B cell (primary cell): ENCODE data around the gene ARHGEF38. TPM values are rescaled to one million over a fixed set of nuclear protein-coding genes. Genes with fewer than 3 reads are reported as not detected.

ENCODE experiments used
- ATAC-seq: fragments of 200-7000 bp; cut with Tn5 transposase; one replicate; pipeline ENCODE4 v1.10.0; 2021; ENCODE audit warnings: low read depth, mild to moderate bottlenecking, moderate number of reproducible peaks, moderate library complexity
- CTCF ChIA-PET: fragments of 350-600 bp; sonication (Branson Sonifier 250); formaldehyde crosslinking; loops from one replicate; lab custom pipeline; 2021; ENCODE audit warnings: antibody characterized with exemption, inconsistent platforms; lab: Charles Lee
- POLR2A ChIA-PET: fragments of 350-600 bp; sonication (Branson Sonifier 250); formaldehyde crosslinking; loops from one replicate; lab custom pipeline; 2021; ENCODE audit warnings: antibody characterized with exemption; lab: Charles Lee
- DNase-seq: peaks from one replicate; pipeline ENCODE4 v3.0.0; 2013
- H2AFZ ChIP-seq: 2 replicates; pipeline ENCODE4 v1.6.1; 2012; ENCODE audit warnings: mild to moderate bottlenecking, low read depth, low read length; ENCODE audit not compliant: insufficient read depth, poor library complexity, severe bottlenecking
- H3K27ac ChIP-seq, 2 donors: 1 replicate in 1 of 2; 2 replicates in 1 of 2; pipeline ENCODE4 v1.5.1; 2012 to 2013; ENCODE audit warnings: low read length in 2 of 2, mild to moderate bottlenecking in 2 of 2, moderate library complexity in 1 of 2
- H3K27me3 ChIP-seq, 4 experiments: fragments of 200-600 bp in 1 of 4; sonication (generic) in 1 of 4; replicated peaks in 1 of 4; 1 replicate in 2 of 4; 2 replicates in 2 of 4; pipeline versions ENCODE4 v1.6.1 to v1.7.0; 2013 to 2016; ENCODE audit warnings: low read length in 3 of 4, mild to moderate bottlenecking in 2 of 4, mixed read lengths in 1 of 4, moderate library complexity in 1 of 4; ENCODE audit not compliant: insufficient read depth in 4 of 4, control insufficient read depth in 3 of 4; ENCODE audit errors: control extremely low read depth in 1 of 4
- H3K36me3 ChIP-seq, 2 experiments: replicated peaks in 1 of 2; 1 replicate in 1 of 2; 2 replicates in 1 of 2; pipeline versions ENCODE4 v1.6.1 to v1.7.1; 2013; ENCODE audit warnings: low read length in 1 of 2; ENCODE audit not compliant: insufficient read depth in 2 of 2, control insufficient read depth in 1 of 2; ENCODE audit errors: control extremely low read depth in 1 of 2, extremely low read depth in 1 of 2
- H3K4me1 ChIP-seq, 2 donors: fragments of 200-600 bp in 1 of 2; sonication (generic) in 1 of 2; 1 replicate in 1 of 2; 2 replicates in 1 of 2; pipeline versions ENCODE4 v1.5.1 to v1.6.1; 2013 to 2017; ENCODE audit warnings: low read length in 2 of 2; ENCODE audit not compliant: control insufficient read depth in 2 of 2, insufficient read depth in 2 of 2
- H3K4me2 ChIP-seq: replicated peaks from 2 replicates; pipeline ENCODE3; 2012; ENCODE audit warnings: mild to moderate bottlenecking, low read depth, low read length; ENCODE audit not compliant: poor library complexity, severe bottlenecking
- H3K4me3 ChIP-seq, 5 experiments: fragments of 200-600 bp in 1 of 5; sonication (generic) in 1 of 5; 1 replicate in 3 of 5; 2 replicates in 2 of 5; pipeline versions ENCODE4 v1.5.1 to v1.7.0; 2011 to 2016; ENCODE audit warnings: low read length in 4 of 5, mild to moderate bottlenecking in 4 of 5, low read depth in 2 of 5, control low read depth in 1 of 5, moderate library complexity in 1 of 5; ENCODE audit not compliant: insufficient read depth in 1 of 5; ENCODE audit errors: control extremely low read depth in 1 of 5, extremely low read depth in 1 of 5
- H3K79me2 ChIP-seq: fragments of 200-600 bp; sonication (generic); one replicate; pipeline ENCODE4 v1.6.0; 2016; ENCODE audit warnings: low read length; ENCODE audit not compliant: control insufficient read depth, insufficient read depth
- H3K9ac ChIP-seq: fragments of 200-600 bp; sonication (generic); 2 replicates; pipeline ENCODE4 v1.6.1; 2017; ENCODE audit warnings: mild to moderate bottlenecking, low read length, moderate library complexity
- H3K9me3 ChIP-seq, 3 donors: one replicate each; pipeline versions ENCODE4 v1.6.1 to v1.7.1; 2013; ENCODE audit warnings: low read length in 2 of 3; ENCODE audit not compliant: control insufficient read depth in 2 of 3, insufficient read depth in 1 of 3; ENCODE audit errors: control extremely low read depth in 1 of 3
- H4K20me1 ChIP-seq: 2 replicates; pipeline ENCODE4 v1.6.0; 2012; ENCODE audit warnings: mild to moderate bottlenecking, low read length; ENCODE audit not compliant: insufficient read depth, control insufficient read depth, poor library complexity, severe bottlenecking
- H3K27ac Mint-ChIP-seq: one replicate; pipeline ENCODE4 v1.8.0; 2021; ENCODE audit warnings: mixed read lengths
- H3K27me3 Mint-ChIP-seq: one replicate; pipeline ENCODE4 v1.8.0; 2021; ENCODE audit warnings: mixed read lengths
- H3K4me1 Mint-ChIP-seq: one replicate; pipeline ENCODE4 v1.8.0; 2021; ENCODE audit warnings: mixed read lengths
- H3K4me3 Mint-ChIP-seq: one replicate; pipeline ENCODE4 v1.8.0; 2021; ENCODE audit warnings: mixed read lengths
- H3K9me3 Mint-ChIP-seq: one replicate; pipeline ENCODE4 v1.8.0; 2022; ENCODE audit warnings: mixed read lengths; ENCODE audit not compliant: insufficient read depth
- EZH2 ChIP-seq: IDR thresholded peaks from 2 replicates; pipeline ENCODE4 v1.6.1; 2012; ENCODE audit warnings: borderline replicate concordance, low read depth, mild to moderate bottlenecking, moderate library complexity, low read length; ENCODE audit not compliant: insufficient read depth, poor library complexity, severe bottlenecking
- WGBS: methylation state at CpG from one replicate; pipeline ENCODE4 v1.1.5; 2013; ENCODE audit warnings: missing lambda C conversion rate; ENCODE audit not compliant: insufficient coverage; 5-methylcytosine and 5-hydroxymethylcytosine counted together
- intact Hi-C: fragments of 100-400 bp; cut with micrococcal nuclease; formaldehyde crosslinking; loops from one replicate; pipeline ENCODE4 v1.10.0; 2022
- polyA plus RNA-seq: library from polyadenylated mRNA; depleted of rRNA; stranded (reverse); fragments of >200 nt; gene quantifications from 2 replicates; pipeline ENCODE4 v1.2.3, GENCODE V29; 2012
- total RNA-seq, 2 donors: library from RNA; stranded (reverse); fragments of 120-200 nt in 1 of 2; gene quantifications; 1 replicate in 1 of 2; 2 replicates in 1 of 2; pipeline versions ENCODE4 v1.2.3 to v1.2.4, GENCODE V29; 2013 to 2022
- TF ChIP-seq, protein P1 (sequence below): fragments of 200-600 bp; IDR thresholded peaks from one replicate; pipeline ENCODE4 v1.8.0; 2022; ENCODE audit warnings: antibody characterized with exemption, mild to moderate bottlenecking

ARHGEF38 gene
- total and polyA plus RNA-seq, 2 donors (not counting 1 experiment from before 2014, with no cell fraction given): not detected

DNA sequence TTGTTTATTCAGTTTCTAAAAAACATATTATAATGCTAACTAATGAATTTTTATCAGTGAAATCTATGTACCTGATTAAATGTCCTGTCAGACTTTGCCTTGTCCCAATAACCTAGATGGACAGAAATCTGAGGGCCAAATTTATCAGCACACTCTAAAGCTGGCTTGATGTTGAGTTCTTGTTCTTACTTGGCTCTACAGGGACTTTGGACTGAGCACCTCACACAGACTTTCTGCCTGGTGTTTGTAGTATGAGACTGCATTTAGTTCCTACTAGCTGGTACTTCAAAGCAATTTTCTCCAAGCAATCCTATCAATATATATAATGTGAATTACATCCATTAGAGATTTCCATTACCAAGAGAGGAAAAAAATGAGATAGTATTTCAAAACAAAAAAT, 118.3 kb downstream of the ARHGEF38 start:
- H3K4me3 Mint-ChIP-seq: no peak overlapping the region
- intact Hi-C loops: no loop called here
- ATAC-seq: no peak
- CTCF ChIA-PET: no interaction called here
- peaks cover 19% of the 10 kb centered on the region for H3K27me3 Mint-ChIP-seq
- Histone ChIP-seq H3K4me2 (no peak overlapping the region), H2AFZ (no peak overlapping the region), H3K36me3 (no peaks in the 10 kb centered on the region), H3K27ac (no peak overlapping the region), H4K20me1 (no peaks in the 10 kb centered on the region), H3K4me3 (no peak overlapping the region), H3K27me3 (peaks cover 0 to 2% (median 0%) of the 10 kb centered on the region in 4 experiments), H3K79me2 (no peaks in the 10 kb centered on the region), H3K4me1 (no peaks in the 10 kb centered on the region), H3K9me3 (no peaks in the 10 kb centered on the region), H3K9ac (no peak overlapping the region)
- no peak for DNase-seq
- no peak for TF ChIP-seq EZH2
- TF ChIP-seq, protein P1, sequence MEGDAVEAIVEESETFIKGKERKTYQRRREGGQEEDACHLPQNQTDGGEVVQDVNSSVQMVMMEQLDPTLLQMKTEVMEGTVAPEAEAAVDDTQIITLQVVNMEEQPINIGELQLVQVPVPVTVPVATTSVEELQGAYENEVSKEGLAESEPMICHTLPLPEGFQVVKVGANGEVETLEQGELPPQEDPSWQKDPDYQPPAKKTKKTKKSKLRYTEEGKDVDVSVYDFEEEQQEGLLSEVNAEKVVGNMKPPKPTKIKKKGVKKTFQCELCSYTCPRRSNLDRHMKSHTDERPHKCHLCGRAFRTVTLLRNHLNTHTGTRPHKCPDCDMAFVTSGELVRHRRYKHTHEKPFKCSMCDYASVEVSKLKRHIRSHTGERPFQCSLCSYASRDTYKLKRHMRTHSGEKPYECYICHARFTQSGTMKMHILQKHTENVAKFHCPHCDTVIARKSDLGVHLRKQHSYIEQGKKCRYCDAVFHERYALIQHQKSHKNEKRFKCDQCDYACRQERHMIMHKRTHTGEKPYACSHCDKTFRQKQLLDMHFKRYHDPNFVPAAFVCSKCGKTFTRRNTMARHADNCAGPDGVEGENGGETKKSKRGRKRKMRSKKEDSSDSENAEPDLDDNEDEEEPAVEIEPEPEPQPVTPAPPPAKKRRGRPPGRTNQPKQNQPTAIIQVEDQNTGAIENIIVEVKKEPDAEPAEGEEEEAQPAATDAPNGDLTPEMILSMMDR: no peak
- H3K9me3 Mint-ChIP-seq: no peaks in the 10 kb centered on the region
- no peaks in the 10 kb centered on the region for H3K4me1 Mint-ChIP-seq
- no peak overlapping the region for H3K27ac Mint-ChIP-seq
- POLR2A ChIA-PET: no interaction called here

DNA sequence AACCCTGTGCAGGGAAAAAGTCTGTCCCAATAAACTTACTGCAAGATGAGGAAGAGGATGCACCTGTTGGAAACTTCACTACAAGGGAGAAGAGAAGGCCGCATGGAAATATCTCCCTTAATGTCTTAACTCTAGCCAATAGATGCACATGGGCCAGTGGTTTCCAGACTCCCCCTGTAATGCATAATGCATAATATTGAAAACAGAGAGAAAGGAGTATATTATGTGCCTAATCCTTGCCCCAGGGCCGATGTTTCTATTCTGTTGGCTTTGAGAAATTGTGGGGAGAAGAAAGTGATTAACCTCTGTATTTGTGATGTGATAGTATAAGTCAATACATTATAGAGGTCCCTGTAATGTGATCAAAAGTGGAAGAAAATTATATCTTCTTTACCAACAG, 118.9 kb downstream of the ARHGEF38 start:
- Mint-ChIP-seq H3K27ac (no peak overlapping the region), H3K9me3 (no peaks in the 10 kb centered on the region), H3K4me1 (no peaks in the 10 kb centered on the region), H3K27me3 (peaks cover 19% of the 10 kb centered on the region), H3K4me3 (no peak overlapping the region)
- Histone ChIP-seq H3K4me3 (no peak overlapping the region), H4K20me1 (no peaks in the 10 kb centered on the region), H3K27me3 (peaks cover 0 to 2% (median 0%) of the 10 kb centered on the region in 4 experiments), H3K9ac (no peak overlapping the region), H3K79me2 (no peaks in the 10 kb centered on the region), H2AFZ (no peak overlapping the region), H3K9me3 (no peaks in the 10 kb centered on the region), H3K4me2 (no peak overlapping the region), H3K27ac (no peak overlapping the region), H3K36me3 (no peaks in the 10 kb centered on the region), H3K4me1 (no peaks in the 10 kb centered on the region)
- ChIA-PET POLR2A (no interaction called here), CTCF (no interaction called here)
- no CpG with 5 or more reads among the region's 2 CpGs for WGBS
- no peak for DNase-seq
- TF ChIP-seq EZH2: no peak
- TF ChIP-seq, protein P1: no peak
- ATAC-seq: no peak
- intact Hi-C loops: no loop called here
